Limb (tissue), 2 donors: ENCODE measurements around the gene LRIT3.

Experiments used
- DNase-seq, 2 donors: peaks; one replicate each; pipeline ENCODE4 v3.0.0-alpha.2; 2016; ENCODE audit errors: extremely low spot score in 2 of 2

LRIT3 gene, protein sequence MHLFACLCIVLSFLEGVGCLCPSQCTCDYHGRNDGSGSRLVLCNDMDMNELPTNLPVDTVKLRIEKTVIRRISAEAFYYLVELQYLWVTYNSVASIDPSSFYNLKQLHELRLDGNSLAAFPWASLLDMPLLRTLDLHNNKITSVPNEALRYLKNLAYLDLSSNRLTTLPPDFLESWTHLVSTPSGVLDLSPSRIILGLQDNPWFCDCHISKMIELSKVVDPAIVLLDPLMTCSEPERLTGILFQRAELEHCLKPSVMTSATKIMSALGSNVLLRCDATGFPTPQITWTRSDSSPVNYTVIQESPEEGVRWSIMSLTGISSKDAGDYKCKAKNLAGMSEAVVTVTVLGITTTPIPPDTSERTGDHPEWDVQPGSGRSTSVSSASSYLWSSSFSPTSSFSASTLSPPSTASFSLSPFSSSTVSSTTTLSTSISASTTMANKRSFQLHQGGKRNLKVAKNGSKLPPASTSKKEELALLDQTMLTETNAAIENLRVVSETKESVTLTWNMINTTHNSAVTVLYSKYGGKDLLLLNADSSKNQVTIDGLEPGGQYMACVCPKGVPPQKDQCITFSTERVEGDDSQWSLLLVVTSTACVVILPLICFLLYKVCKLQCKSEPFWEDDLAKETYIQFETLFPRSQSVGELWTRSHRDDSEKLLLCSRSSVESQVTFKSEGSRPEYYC

GRCh38 chr4:109847896-109848442, at the start of gene LRIT3:
Gene LRIT3, plus strand, starts transcription at chr4:109848107. Its CDS starts 95 bp downstream, at chr4:109848202.
- DNase-seq: no peak

- DNase-seq: no peak
Measured at GRCh38 chr4:109798866-109799265, 49.0 kb upstream of the LRIT3 start.

- DNase-seq: no peak
Measured at GRCh38 chr4:109801099-109801789, 46.7 kb upstream of the LRIT3 start.

DNA sequence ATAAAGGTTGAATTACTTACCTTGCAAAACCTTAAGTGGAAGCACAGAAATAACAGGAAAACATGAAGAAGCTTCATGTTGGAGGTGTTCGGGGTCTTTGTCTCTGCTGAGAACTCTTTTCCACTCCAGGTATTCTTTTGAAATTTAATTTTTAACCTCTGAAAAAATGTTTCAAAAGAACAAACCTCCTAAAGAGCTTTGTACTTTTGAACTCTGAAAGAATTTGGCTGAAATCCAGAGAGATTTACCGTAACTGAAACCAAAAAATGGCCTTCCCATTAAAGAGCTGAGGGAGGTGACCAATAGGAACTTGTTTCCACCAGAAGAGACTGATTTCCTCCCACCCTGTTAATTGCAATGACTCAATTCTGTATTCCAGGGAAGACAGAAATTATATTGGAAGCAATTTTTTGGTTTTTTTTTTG, 46.0 kb upstream of the LRIT3 start, which contains the start of gene CFI:
TSS of gene CFI (minus strand) at position 105 of the 425 bp plus-strand sequence. CDS start at position 77, 28 bp downstream.
- DNase-seq: peak in 1 of 2 donors; percentile 34

DNA sequence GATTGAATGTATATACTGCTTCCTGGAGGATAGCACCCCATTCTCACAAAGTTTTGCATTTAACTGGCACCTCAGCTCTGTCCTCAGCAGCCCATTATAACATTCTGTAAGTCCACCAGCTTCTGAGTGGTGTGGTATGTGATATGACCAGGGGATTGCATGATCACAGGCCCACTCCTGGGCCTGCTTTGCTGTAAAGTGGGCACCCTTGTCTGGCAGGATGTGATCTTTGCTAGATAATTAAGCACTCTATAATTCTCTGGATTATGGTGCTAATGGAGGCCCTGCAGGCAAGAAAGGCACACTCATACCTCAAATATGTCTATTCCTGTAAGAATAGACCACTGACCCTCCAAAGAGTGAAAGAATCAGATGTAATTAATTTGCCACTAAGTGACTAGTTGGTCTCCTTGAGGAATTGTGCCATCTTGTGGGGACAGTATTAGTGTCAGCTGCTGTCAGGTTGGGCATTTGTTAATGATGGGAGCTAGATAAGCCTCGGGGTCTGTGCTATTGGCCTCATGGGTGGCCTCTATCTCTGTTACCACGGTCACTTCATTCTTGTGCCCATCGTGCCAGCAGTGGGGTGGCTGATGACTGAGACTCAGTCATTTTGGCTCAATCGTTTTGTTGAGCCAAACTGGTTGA, 43.9 kb upstream of the LRIT3 start:
- DNase-seq: no peak

DNA sequence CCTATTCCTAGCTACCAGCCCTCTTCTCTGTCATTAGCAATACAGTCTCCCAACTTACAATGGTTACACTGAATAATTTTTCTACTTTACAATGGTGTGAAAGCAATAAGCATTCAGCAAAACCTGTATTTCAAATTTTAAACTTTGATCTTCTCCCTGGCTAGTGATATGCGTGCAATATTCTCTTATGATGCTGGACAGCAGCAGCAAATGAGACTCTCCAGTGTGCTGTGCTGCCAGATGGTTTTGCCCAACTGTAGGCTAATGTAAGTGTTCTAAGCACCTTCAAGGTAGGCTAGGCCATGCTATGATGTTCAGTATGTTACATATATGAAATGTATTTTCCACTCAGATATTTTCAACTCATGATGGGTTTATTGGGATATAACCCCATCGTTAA, 38.3 kb upstream of the LRIT3 start:
- no peak for DNase-seq

DNA sequence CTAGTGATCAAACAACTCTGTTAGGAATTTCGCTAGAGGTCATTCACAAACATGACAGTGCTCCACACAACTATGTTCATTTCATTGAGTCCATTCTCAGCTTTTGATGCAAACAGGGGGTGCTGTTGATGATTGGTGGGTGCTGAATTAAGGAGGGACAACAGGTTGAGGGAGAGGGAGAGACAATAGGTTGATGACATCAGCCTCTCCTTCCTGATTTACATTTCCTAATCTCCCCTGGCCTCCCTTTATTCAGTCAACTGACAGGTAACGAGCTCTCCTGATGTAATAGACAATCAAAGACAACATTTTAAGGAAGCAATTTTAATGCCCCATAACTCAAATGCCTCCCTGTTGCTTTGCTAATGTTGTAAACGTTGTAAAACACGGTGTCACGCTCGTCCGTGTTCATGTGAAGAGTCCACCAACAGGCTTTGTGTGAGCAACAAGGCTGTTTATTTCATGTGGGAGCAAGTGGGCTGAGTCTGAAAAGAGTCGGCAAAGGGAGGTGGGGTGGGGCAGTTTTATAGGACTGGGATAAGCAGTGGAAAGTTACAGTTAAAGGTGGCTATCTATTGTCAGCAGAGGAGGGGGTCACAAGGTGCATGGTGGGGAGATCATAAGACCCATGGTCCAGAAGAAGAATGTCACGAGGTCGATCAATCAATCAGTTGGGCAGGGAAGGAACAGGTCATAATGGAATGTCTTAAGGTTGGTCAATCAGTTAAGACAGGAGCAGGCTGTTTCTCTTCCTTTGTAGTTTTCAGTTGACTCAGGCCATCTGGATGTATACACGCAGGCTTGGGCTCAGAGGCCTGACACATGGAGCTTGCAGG, 37.1 kb upstream of the LRIT3 start:
- DNase-seq: no peak

- no peak for DNase-seq
Measured at GRCh38 chr4:109811707-109812106, 36.2 kb upstream of the LRIT3 start.

DNA sequence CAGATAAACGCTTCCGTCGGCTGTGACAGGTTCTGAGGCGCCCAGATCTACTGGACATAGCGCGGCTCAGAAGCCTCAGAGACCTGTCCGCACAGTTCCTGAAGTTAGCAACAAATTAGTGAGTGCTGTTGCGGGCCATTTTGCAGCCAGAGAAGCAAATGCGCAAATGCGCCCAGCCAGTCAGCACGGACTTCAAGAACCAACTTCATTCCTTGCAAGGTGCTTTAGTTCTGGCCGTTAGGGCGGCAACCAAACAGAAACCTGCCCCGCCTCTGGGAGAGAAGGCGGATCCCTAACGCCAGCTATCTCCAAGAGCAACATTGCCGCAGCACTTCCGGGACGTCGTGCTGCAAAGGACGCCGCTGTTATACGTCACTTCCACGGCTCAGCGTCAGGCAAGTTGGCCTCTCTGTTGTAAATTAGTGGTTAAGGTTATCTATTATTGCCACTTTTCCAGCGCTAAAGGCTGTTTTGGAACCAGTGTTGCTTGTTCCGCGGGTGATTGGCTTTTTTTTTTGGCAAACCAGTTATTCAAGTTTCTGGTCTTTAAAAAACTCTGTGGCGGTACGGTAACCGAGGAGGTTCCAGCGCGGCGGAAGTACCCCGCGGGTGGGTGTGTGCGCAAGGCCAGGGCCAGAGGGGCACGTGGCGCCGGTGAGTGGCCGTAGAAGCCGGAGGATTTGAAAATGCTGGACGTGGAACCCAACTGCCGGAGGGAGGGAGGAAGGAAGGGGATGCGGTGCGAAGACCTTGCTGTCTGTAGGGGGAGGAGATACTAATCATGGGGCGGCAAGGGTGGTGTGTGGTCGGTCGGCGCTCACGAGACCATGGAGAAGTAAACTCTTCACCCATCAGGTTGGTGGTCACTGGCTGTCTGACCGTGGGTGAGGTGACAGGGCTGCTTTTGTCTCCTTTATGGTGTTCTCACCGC, 32.5 kb upstream of the LRIT3 start, which contains the start of gene GAR1:
TSS of gene GAR1 (plus strand) at position 612 of the 931 bp plus-strand sequence. CDS start 403 bp downstream, outside the sequence.
- peak; percentile 91 to 95 for DNase-seq

GRCh38 chr4:109816082-109816442, 31.8 kb upstream of the LRIT3 start:
- DNase-seq: no peak

GRCh38 chr4:109816894-109817293, 31.0 kb upstream of the LRIT3 start:
- DNase-seq: no peak

GRCh38 chr4:109818268-109818667, 29.6 kb upstream of the LRIT3 start:
- DNase-seq: no peak

- DNase-seq: no peak
Measured at GRCh38 chr4:109820563-109820962, 27.3 kb upstream of the LRIT3 start.

DNA sequence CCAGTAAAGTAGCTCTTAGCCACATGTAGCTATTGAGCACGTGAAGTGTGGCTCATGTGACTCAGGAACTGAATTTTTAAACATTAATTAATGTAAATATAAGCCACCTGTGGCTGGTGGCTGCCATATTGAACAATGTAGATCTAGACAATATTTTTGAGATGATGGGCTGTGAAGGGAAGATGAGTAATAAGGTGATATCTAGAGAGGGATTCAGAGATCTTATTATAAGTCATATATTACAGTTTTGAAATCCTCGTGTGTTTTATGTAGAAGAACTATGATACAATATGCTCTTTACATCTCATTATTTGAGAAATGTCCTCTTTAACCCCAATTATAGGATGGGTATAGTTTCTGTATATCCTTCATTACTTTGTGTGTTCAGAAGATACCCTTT, 26.7 kb upstream of the LRIT3 start:
- no peak for DNase-seq

DNA sequence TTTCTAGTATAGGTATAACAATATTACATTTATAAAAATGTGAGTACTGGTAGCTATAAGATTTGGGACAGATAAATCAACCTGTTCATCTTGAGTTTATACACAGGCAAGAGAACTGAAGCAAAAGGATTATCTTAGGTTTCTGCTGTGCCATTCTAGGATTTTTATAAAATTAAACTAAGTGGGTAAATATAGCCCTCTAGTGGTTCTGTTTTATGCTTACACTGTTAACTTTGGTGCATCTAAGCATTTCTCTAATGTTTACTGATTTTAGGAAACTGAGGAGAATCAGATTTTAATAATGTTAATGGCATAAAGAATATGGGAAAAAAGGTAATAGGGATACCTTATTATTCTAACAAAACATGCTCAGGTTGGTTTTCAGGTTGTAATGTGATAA, 21.2 kb upstream of the LRIT3 start:
- peak in 1 of 2 donors; percentile 51 for DNase-seq

- DNase-seq: no peak
Measured at GRCh38 chr4:109827672-109828071, 20.2 kb upstream of the LRIT3 start, which contains the start of gene RRH. Gene RRH, plus strand, starts transcription at chr4:109827972. Its CDS starts 56 bp downstream, at chr4:109828028.

DNA sequence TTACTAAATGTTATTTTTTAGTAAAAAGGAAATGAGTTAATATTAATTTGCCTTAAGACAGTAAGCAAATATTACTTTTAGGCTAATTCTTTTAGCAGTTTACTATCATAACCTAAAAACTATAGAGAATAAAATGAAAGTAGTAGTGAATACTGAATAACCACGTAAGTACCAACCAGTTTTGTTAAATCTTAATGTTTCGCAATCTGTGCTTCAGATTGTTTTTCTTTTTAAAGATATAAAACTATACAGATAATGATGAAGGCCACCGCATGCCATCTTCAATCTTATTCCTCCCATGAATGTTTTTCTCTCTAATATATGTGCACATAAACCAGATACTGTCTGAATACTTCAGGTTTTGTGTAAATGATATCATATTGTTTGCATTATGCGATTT, 14.2 kb upstream of the LRIT3 start:
- DNase-seq: no peak

- no peak for DNase-seq
Measured at GRCh38 chr4:109836985-109837384, 10.9 kb upstream of the LRIT3 start.
